ENCODE results near the gene UBE2Q2. TPM values are rescaled to one million over a fixed set of nuclear protein-coding genes. Genes with fewer than 3 reads are reported as not detected.

UBE2Q2 gene
- total RNA-seq, 1 donor from 2014 or later: 32.0 TPM

- Mint-ChIP-seq H3K27ac (no peak overlapping the region), H3K4me1 (peaks cover 3% of the 10 kb centered on the region), H3K4me3 (no peak overlapping the region), H3K36me3 (peaks cover 30% of the 10 kb centered on the region), H3K9me3 (peaks cover 26% of the 10 kb centered on the region), H3K27me3 (ENCODE audit: low read depth) (peaks cover 4% of the 10 kb centered on the region)
- no peak for DNase-seq (ENCODE audit: low spot score in 2 of 2, unreplicated experiment in 2 of 2)
- no peak for TF ChIP-seq CTCF (IDR thresholded peaks at IDR 0.05; ENCODE audit: unreplicated experiment)
Measured at GRCh38 chr15:75943246-75943645, 100.0 kb downstream of the UBE2Q2 start.

- H3K27me3 Mint-ChIP-seq (ENCODE audit: low read depth): peaks cover 4% of the 10 kb centered on the region
- no peak overlapping the region for H3K27ac Mint-ChIP-seq
- peaks cover 3% of the 10 kb centered on the region for H3K4me1 Mint-ChIP-seq
- no peak overlapping the region for H3K4me3 Mint-ChIP-seq
- peaks cover 22% of the 10 kb centered on the region for H3K9me3 Mint-ChIP-seq
- no peak for DNase-seq (ENCODE audit: low spot score in 2 of 2, unreplicated experiment in 2 of 2)
- no peak for TF ChIP-seq CTCF (IDR thresholded peaks at IDR 0.05; ENCODE audit: unreplicated experiment)
- peaks cover 25% of the 10 kb centered on the region for H3K36me3 Mint-ChIP-seq
Measured at GRCh38 chr15:75943713-75944215, 100.5 kb downstream of the UBE2Q2 start.

- peaks cover 4% of the 10 kb centered on the region for H3K27me3 Mint-ChIP-seq (ENCODE audit: low read depth)
- DNase-seq (ENCODE audit: low spot score in 2 of 2, unreplicated experiment in 2 of 2): no peak
- no peak overlapping the region for H3K27ac Mint-ChIP-seq
- H3K4me3 Mint-ChIP-seq: no peak overlapping the region
- peaks cover 2% of the 10 kb centered on the region for H3K9me3 Mint-ChIP-seq
- H3K36me3 Mint-ChIP-seq: peaks cover 5% of the 10 kb centered on the region
- H3K4me1 Mint-ChIP-seq: peaks cover 3% of the 10 kb centered on the region
- no peak for TF ChIP-seq CTCF (IDR thresholded peaks at IDR 0.05; ENCODE audit: unreplicated experiment)
Measured at GRCh38 chr15:75945953-75946352, 102.7 kb downstream of the UBE2Q2 start.

- TF ChIP-seq CTCF (IDR thresholded peaks at IDR 0.05; ENCODE audit: unreplicated experiment): no peak
- H3K9me3 Mint-ChIP-seq: no peaks in the 10 kb centered on the region
- H3K36me3 Mint-ChIP-seq: peaks cover 4% of the 10 kb centered on the region
- H3K27ac Mint-ChIP-seq: no peak overlapping the region
- DNase-seq (ENCODE audit: low spot score in 2 of 2, unreplicated experiment in 2 of 2): no peak
- H3K4me3 Mint-ChIP-seq: no peak overlapping the region
- peaks cover 3% of the 10 kb centered on the region for H3K4me1 Mint-ChIP-seq
- peaks cover 4% of the 10 kb centered on the region for H3K27me3 Mint-ChIP-seq (ENCODE audit: low read depth)
Measured at GRCh38 chr15:75947092-75947491, 103.8 kb downstream of the UBE2Q2 start.

GRCh38 chr15:75948761-75949296 lies 105.6 kb downstream of the UBE2Q2 start:
- H3K9me3 Mint-ChIP-seq: no peaks in the 10 kb centered on the region

More at GRCh38 chr15:75948761-75949296, 105.6 kb downstream of the UBE2Q2 start:
- TF ChIP-seq CTCF (IDR thresholded peaks at IDR 0.05; ENCODE audit: unreplicated experiment): no peak
- H3K4me3 Mint-ChIP-seq: no peak overlapping the region
- H3K27ac Mint-ChIP-seq: no peak overlapping the region
- H3K27me3 Mint-ChIP-seq (ENCODE audit: low read depth): peaks cover 4% of the 10 kb centered on the region
- peaks cover 4% of the 10 kb centered on the region for H3K36me3 Mint-ChIP-seq
- DNase-seq (ENCODE audit: low spot score in 2 of 2, unreplicated experiment in 2 of 2): no peak
- H3K4me1 Mint-ChIP-seq: peaks cover under 1% of the 10 kb centered on the region

Other genes starting within 250 kb of the UBE2Q2 start
- gene SNUPN, start 217.7 kb upstream of the UBE2Q2 start, total RNA-seq: 19.4 to 23.5 TPM (median 23.0 TPM) in 3 replicates
- 38.6 to 43.6 TPM (median 39.0 TPM) in 3 replicates for gene IMP3, start 203.2 kb upstream of the UBE2Q2 start, total RNA-seq
- gene SNX33, start 195.5 kb upstream of the UBE2Q2 start, total RNA-seq: 22.1 to 23.3 TPM (median 22.8 TPM) in 3 replicates
- 11.3 to 11.8 TPM (median 11.4 TPM) in 3 replicates for gene CSPG4, start 130.6 kb upstream of the UBE2Q2 start, total RNA-seq
- gene FBXO22, start 60.4 kb downstream of the UBE2Q2 start, total RNA-seq: 38.1 to 40.6 TPM (median 38.3 TPM) in 3 replicates
- 7.6 to 8.7 TPM (median 7.6 TPM) in 3 replicates for gene NRG4, start 169.0 kb downstream of the UBE2Q2 start, total RNA-seq
- gene TMEM266, start 216.5 kb downstream of the UBE2Q2 start, total RNA-seq: 1.8 to 2.0 TPM (median 2.0 TPM) in 3 replicates